ENCODE measurements around the gene IDI2. TPM values are rescaled to one million over a fixed set of nuclear protein-coding genes. Genes with fewer than 3 reads are reported as not detected.

Gene IDI2
- total and polyA plus RNA-seq, 2 experiments from 2014 or later = 0.29 to 0.33 TPM

GRCh38 chr10:971150-971542 lies 54.5 kb downstream of the IDI2 start:
- H3K36me3 ChIP-seq (replicated peaks; ENCODE audit: insufficient read depth, low read depth) = no peaks in the 10 kb centered on the region
- TF ChIP-seq CTCF (IDR thresholded peaks at IDR 0.05; ENCODE audit: poor library complexity) (no peak), EZH2phosphoT487 (IDR thresholded peaks at IDR 0.05; ENCODE audit: low read depth, severe bottlenecking, unreplicated experiment) (no peak), EZH2 (IDR thresholded peaks at IDR 0.05; ENCODE audit: borderline replicate concordance) (no peak)
- H3K4me1 ChIP-seq (ENCODE audit: insufficient read depth) = peaks cover 30% of the 10 kb centered on the region
- H3K79me2 ChIP-seq = no peaks in the 10 kb centered on the region
- H3K9me2 ChIP-seq (replicated peaks; ENCODE audit: insufficient read depth) = no peaks in the 10 kb centered on the region
- DNase-seq (ENCODE audit: low spot score) = peak; percentile 55
- H3K9me3 ChIP-seq (ENCODE audit: low read depth) = no peaks in the 10 kb centered on the region
- no peak overlapping the region for H2AFZ ChIP-seq
- no peak overlapping the region for H3K4me3 ChIP-seq
- no peaks in the 10 kb centered on the region for H3K27me3 ChIP-seq
- peak overlapping the region; percentile 38 for H3K4me2 ChIP-seq
- H4K20me1 ChIP-seq (ENCODE audit: insufficient read depth, poor library complexity, severe bottlenecking) = no peaks in the 10 kb centered on the region
- peak overlapping the region; percentile 98 for H3K27ac ChIP-seq
- WGBS (ENCODE audit: low lambda C conversion rate, missing lambda C conversion rate) = 34% methylated on average over 4 of the region's 4 CpGs

DNA sequence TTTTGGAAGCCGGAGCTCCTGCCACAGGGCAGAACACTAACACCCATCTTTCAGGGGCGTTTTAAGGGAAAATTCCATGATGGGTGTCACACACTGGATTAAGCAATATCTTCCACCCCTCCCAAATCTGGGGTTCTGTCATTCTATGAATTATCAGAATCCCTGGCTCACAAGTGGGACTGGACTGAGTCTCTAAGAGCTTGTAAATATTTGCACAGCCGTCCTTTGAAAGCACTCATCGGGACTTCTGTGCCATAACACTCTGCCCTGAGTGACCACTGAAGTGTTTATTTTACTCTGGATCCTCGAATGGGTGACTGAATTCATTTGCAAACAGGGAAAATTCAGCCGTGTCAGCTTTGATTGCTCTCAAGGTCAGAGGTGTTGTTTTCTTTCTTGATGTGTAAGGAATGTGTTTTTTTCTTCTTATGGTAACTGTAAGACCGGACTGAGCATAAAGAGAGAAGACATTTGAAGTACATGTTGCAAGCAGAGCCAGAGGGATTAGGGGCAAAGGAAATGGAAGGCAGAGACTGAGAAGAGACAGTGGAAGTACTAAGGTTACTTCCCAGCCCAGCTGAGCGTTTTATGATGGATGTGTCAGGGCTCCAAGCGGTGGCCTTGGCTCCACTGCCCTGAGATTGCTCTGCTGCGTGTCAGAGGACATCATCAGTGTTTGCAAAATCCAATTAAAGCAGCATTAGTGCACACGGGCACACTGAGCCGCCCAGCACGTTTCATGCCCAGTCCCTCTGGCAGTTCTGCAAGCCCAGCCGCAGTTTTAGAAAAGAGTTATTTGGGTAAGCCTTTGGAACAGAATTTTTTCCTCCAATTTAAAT lies 55.1 kb downstream of the IDI2 start:
- DNase-seq (ENCODE audit: low spot score) = peak; percentile 73
- no peaks in the 10 kb centered on the region for H3K36me3 ChIP-seq (replicated peaks; ENCODE audit: insufficient read depth, low read depth)
- H3K4me2 ChIP-seq = peak overlapping the region; percentile 38
- no peak overlapping the region for H2AFZ ChIP-seq
- peak overlapping the region; percentile 98 for H3K27ac ChIP-seq
- H3K4me1 ChIP-seq (ENCODE audit: insufficient read depth) = peaks cover 30% of the 10 kb centered on the region
- no peak overlapping the region for H3K4me3 ChIP-seq
- WGBS (ENCODE audit: low lambda C conversion rate, missing lambda C conversion rate) = 15% methylated on average over 14 of the region's 14 CpGs
- no peaks in the 10 kb centered on the region for H4K20me1 ChIP-seq (ENCODE audit: insufficient read depth, poor library complexity, severe bottlenecking)
- H3K9me3 ChIP-seq (ENCODE audit: low read depth) = no peaks in the 10 kb centered on the region
- TF ChIP-seq CTCF (IDR thresholded peaks at IDR 0.05; ENCODE audit: poor library complexity) = no peak
- no peak for TF ChIP-seq EZH2phosphoT487 (IDR thresholded peaks at IDR 0.05; ENCODE audit: low read depth, severe bottlenecking, unreplicated experiment)
- no peak for TF ChIP-seq EZH2 (IDR thresholded peaks at IDR 0.05; ENCODE audit: borderline replicate concordance)
- no peaks in the 10 kb centered on the region for H3K79me2 ChIP-seq
- H3K27me3 ChIP-seq = no peaks in the 10 kb centered on the region
- H3K9me2 ChIP-seq (replicated peaks; ENCODE audit: insufficient read depth) = no peaks in the 10 kb centered on the region

DNA sequence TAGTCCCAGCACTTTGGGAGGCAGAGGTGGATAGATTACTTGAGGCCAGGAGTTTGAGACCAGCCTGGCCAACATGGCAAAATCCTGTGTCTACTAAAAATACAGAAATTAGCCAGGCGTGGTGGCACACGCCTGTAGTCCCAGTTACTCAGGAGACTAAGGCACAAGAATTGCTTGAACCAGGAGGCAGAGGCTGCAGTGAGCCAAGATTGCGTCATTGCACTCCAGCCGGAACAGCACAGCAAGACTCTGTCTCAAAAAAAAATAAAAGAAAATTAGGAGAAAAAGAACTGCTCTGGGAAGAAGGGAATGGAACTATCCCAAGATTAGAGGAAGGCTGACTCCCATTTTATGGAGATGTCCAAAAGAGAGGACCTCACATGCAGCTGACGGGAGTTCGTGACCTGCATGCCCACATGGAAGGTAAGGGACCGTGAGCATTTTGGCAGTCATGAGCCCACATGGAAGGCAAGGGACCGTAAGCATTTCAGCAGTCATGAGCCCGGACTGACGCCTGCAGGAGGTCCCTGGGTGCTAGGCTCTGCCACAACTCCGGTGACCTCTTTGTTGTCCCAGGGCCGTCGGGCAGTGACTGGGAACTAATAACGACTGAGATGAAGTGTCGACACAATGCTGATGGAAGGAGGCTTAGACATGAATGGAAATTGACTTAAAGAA lies 56.0 kb downstream of the IDI2 start:
- Histone ChIP-seq H3K4me3 (no peak overlapping the region), H3K9me2 (replicated peaks; ENCODE audit: insufficient read depth) (no peaks in the 10 kb centered on the region), H3K4me2 (peak overlapping the region; percentile 38), H3K9me3 (ENCODE audit: low read depth) (no peaks in the 10 kb centered on the region), H4K20me1 (ENCODE audit: insufficient read depth, poor library complexity, severe bottlenecking) (no peaks in the 10 kb centered on the region), H3K36me3 (replicated peaks; ENCODE audit: insufficient read depth, low read depth) (no peaks in the 10 kb centered on the region), H3K79me2 (no peaks in the 10 kb centered on the region), H3K4me1 (ENCODE audit: insufficient read depth) (peaks cover 28% of the 10 kb centered on the region), H3K27me3 (no peaks in the 10 kb centered on the region), H2AFZ (no peak overlapping the region), H3K27ac (peak overlapping the region; percentile 98)
- no peak for DNase-seq (ENCODE audit: low spot score)
- TF ChIP-seq EZH2phosphoT487 (IDR thresholded peaks at IDR 0.05; ENCODE audit: low read depth, severe bottlenecking, unreplicated experiment) = no peak
- TF ChIP-seq EZH2 (IDR thresholded peaks at IDR 0.05; ENCODE audit: borderline replicate concordance) = no peak
- no peak for TF ChIP-seq CTCF (IDR thresholded peaks at IDR 0.05; ENCODE audit: poor library complexity)
- 66% methylated on average over 15 of the region's 15 CpGs for WGBS (ENCODE audit: low lambda C conversion rate, missing lambda C conversion rate)

Other genes starting within 250 kb of the IDI2 start
- gene LARP4B, start 94.2 kb downstream of the IDI2 start, total RNA-seq = 38.5 and 43.4 TPM in 2 replicates
- 23.9 and 28.4 TPM in 2 replicates for gene LARP4B, start 94.2 kb downstream of the IDI2 start, polyA plus RNA-seq
- 33.6 and 34.2 TPM in 2 replicates for gene GTPBP4, start 37.4 kb downstream of the IDI2 start, total RNA-seq
- 55.5 and 59.4 TPM in 2 replicates for gene GTPBP4, start 37.4 kb downstream of the IDI2 start, polyA plus RNA-seq
- gene IDI1, start 23.3 kb upstream of the IDI2 start, total RNA-seq = 270 and 303 TPM in 2 replicates
- 214 and 228 TPM in 2 replicates for gene IDI1, start 23.3 kb upstream of the IDI2 start, polyA plus RNA-seq
- 12.3 and 15.2 TPM in 2 replicates for gene WDR37, start 30.5 kb upstream of the IDI2 start, total RNA-seq
- 8.6 and 13.2 TPM in 2 replicates for gene WDR37, start 30.5 kb upstream of the IDI2 start, polyA plus RNA-seq